ENCODE data around the gene TENM4.
A peak's percentile ranks its signal among the peaks of the same experiment; 100 is the strongest.

TENM4 gene

DNA sequence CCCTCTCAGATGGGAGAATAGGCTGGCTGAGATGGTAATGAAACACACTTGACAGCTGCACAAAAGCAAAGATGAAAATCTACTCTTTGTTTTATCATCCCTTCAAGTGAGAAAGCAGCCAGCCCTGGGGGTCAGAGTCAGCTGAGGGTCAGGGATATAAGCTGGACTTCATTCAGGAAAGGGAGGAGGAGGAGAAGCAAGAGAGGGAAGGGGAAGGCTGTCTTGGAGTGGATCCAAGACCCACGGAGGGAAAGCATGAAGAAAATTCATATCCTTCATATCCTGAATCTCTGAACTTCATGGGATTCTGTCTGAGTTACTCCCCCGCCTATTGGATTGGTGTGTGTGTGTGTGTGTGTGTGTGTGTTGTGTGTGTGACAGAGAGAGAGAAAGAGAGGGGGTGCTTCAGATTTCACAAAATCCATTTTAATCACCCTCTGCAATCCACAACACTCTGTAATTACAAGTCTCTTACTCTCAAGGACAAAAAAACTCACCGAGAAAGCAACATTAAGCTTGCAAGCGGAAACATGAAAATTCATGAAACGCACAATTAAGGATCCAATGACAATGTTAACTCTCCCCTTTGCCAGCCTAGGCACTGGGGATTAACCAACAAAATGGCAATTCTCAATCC, 327.7 kb downstream of the TENM4 start:
- DNase-seq: peak; percentile 53

DNA sequence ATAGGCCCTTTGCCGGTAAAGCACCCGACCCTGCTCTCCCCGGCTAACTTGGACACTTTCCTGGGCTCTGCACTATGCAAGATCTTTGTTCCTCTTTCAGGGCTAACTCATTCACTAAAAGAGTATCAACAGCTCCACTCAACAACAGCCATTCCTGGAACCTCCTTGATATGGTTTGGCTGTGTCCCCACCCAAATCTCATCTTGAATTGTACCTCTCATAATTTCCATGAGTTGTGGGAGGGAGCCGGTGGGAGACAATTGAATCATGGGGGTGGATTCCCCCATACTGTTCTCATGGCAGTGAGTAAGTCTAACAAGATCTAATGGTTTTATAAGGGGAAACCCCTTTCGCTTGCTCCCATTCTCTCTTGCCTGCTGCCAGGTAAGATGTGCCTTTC, 330.0 kb downstream of the TENM4 start:
- DNase-seq: no peak

DNA sequence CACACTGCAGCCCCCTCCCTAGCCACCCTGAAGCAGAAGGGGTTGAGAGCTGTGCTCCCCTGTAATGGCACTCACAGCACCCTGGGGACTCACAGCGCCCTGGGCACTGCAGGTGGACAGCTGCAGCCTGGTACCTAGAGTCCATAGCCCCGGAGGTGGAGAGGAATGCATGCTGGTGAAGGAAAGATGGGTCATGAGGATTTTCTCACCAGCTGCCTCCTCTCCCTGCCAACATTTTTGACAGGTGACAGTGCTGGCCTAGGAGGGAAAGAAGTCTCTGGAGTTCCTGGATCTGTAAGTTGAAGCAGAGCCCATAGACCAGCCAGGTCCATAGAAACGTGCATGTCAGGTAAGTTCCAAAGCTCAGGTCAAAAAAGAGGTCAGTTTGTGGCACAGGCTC, 330.5 kb downstream of the TENM4 start:
- DNase-seq: no peak

DNA sequence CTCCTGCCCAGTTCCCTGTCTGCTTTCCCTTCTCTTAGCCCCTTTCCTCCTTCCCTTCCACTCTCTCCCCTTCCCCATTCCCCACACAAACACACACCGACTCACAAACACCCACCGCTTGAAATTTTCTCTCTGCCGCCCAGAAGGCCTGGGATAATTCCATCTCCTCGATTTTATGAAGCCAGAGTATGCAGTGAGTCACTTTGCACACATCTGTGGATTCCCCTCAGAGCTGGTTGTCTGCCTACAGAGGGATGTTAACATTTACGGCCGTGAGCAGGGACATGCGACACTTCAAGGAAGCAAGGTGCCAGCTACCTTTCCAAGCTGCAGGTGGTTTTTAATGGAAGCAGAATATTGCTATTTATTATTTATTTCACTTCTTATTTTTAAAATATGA, 332.0 kb downstream of the TENM4 start:
- DNase-seq: no peak

GRCh38 chr11:79102840-79103239, 338.0 kb downstream of the TENM4 start:
- DNase-seq: no peak

- no peak for DNase-seq
Observed at GRCh38 chr11:79101656-79102055, 339.2 kb downstream of the TENM4 start.

- peak; percentile 34 for DNase-seq
Observed at GRCh38 chr11:79100093-79100910, 340.5 kb downstream of the TENM4 start.

- no peak for DNase-seq
Observed at GRCh38 chr11:79098146-79098545, 342.7 kb downstream of the TENM4 start.

DNA sequence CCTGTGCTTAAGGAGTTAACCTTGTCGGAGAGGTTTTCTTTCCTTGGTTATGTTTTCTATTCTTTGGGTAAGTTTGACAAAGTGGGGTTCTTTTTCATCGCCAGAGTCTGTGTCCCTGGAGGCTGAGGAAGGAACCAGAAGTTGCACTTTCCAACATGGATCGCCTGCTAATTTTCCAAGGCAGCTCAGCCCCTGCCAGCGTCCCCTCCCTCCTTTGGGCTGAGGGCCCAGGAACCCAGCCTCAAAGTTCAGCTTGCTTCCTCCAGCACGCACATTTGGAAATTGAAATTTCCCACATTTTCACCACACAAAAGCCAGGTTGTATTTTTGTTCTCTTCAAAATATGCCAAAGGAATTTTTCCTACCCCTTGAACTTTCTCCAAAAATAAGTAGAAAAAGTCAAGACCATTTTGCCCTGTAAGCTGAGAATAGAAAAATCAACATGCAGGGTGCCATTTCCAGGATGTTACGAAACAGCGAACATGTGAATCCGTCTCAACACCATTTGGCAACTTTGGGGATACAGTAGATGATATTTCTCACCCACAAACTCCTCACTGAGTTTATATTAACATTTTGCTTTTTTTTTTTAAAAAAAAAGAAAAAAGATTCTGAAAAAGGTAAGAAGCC, 343.5 kb downstream of the TENM4 start:
- DNase-seq: no peak

DNA sequence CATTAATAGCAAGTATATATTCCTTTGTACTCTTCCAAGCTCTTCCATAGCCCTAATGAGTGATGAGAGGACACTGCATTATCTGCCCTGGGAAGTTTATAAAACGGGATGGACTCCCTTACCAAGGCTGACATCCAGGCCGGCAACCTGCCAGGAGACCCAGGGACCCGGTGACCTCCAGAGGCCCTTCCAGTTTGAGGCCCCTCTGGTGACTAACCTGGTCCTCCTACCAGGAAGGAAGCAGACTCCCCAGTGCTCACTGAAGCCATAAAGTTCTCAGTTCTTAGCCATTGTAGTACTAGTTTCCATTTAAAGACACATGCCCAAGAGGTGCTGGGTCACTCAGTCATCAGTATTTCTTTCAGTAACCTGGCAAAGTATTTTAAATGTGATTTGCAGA, 345.4 kb downstream of the TENM4 start:
- no peak for DNase-seq

GRCh38 chr11:79094616-79095015, 346.2 kb downstream of the TENM4 start:
- DNase-seq: peak; percentile 45

DNA sequence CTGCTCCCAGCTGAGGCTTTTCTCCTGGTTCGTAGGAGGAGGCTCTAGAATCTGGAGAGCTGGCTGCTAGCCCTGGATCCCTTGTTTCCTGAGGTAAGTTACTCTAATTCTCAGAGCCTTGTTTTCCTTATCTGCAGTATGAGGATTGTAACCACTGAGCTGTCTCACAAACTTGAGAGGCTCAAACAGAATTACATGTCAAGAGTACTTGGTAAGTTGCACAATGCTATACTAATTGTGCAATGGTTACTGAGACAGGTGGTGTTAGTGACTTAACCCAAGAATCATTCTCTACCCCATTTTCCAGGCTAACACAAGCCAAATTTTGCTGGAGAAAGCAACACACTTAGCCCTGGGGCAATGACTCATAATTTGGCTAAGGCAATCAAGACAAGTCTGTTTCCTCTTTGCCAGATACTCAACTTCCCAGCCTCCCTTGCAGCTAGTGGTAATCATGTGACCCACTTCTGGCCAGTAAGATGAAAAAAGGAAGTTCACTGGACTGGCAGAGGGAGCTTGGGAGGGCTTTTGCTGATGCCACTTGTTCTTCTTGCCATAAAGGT, 348.0 kb downstream of the TENM4 start:
- no peak for DNase-seq

GRCh38 chr11:79090191-79090705, 350.6 kb downstream of the TENM4 start:
- DNase-seq: no peak

DNA sequence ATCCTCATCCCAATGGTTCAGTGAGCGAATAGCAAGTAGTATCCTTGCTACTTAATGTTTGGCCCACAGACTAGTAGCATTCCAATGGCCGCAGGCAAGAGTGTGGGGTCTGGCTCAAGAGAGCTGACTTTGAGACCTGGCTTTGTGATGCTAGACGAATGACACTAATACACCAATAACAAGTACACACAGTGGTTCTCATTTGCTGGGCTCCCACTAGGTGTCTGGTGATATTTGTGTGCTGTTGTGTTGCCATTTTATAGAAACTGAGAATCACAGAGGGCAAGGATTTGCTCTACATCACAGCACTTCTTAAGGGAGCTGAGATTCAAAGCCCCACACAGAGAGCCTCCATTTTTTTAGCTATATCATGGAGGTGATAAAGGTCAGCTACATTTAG, 351.2 kb downstream of the TENM4 start:
- DNase-seq: no peak

GRCh38 chr11:79088967-79089366, 351.9 kb downstream of the TENM4 start:
- DNase-seq: no peak

GRCh38 chr11:79087961-79088318, 352.9 kb downstream of the TENM4 start:
- DNase-seq: peak; percentile 70

- peak; percentile 71 for DNase-seq
Observed at GRCh38 chr11:79087238-79087960, 353.4 kb downstream of the TENM4 start.

DNA sequence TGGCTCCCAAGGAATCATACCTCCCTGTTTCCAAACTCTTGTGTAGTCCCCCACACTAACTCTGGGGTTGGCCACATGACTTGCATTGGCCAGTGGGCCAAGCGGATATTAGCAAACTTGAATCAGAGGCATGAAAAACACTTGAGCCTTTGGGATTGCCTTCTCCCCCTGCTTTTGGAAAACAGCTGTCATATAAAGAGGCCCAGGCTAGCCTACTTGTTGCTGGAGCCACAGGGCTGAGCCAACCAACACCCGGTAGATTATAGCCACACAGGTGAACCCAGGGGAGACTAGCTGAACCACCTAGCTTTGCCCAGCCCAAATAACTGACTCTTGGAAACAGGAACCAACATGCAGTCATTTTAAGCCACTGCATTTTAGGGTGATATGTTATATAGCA, 354.8 kb downstream of the TENM4 start:
- DNase-seq: no peak

- DNase-seq: no peak
Observed at GRCh38 chr11:79084382-79084781, 356.4 kb downstream of the TENM4 start.

- DNase-seq: no peak
Observed at GRCh38 chr11:79083352-79083751, 357.5 kb downstream of the TENM4 start.

DNA sequence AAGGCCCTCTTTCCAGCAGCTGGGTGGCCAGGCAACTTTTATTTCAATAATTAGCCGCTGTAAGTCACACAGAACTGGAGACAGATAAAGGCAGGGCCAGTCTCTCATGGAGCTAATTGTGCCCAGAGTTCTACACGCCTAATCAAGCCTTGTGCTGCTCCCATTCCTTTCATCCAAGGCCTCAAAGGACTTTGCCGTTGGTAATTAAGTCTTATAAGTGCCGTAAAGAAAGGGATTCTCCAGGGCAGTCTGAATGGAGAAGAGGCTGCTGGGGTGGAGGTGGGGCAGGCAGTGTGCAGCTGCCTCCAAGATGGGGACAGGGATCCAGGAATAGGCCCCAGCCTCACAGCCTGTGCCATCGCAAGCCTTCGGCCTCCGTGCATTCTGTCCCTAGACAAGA, 357.9 kb downstream of the TENM4 start:
- no peak for DNase-seq

- no peak for DNase-seq
Observed at GRCh38 chr11:79082280-79082679, 358.6 kb downstream of the TENM4 start.

All from right kidney (tissue), 1 donor.